Measurements from ENCODE around the gene POU2F1.

The POU2F1 gene

GRCh38 chr1:167345386-167345733, 124.7 kb downstream of the POU2F1 start:
- H3K27me3 ChIP-seq (replicated peaks; ENCODE audit: control insufficient read depth, insufficient read depth, low read length) = no peaks in the 10 kb centered on the region
- DNase-seq (ENCODE audit: low read depth) = no peak
- no peak overlapping the region for H3K4me3 ChIP-seq (ENCODE audit: low read length)
- H3K9ac ChIP-seq (ENCODE audit: low read length) = no peak overlapping the region
- H3K4me1 ChIP-seq (ENCODE audit: control insufficient read depth, insufficient read depth, low read length) = no peaks in the 10 kb centered on the region
- H3K36me3 ChIP-seq (ENCODE audit: control insufficient read depth, insufficient read depth, low read length, severe bottlenecking) = no peaks in the 10 kb centered on the region
- H3K9me3 ChIP-seq (ENCODE audit: control insufficient read depth, low read length) = no peaks in the 10 kb centered on the region

DNA sequence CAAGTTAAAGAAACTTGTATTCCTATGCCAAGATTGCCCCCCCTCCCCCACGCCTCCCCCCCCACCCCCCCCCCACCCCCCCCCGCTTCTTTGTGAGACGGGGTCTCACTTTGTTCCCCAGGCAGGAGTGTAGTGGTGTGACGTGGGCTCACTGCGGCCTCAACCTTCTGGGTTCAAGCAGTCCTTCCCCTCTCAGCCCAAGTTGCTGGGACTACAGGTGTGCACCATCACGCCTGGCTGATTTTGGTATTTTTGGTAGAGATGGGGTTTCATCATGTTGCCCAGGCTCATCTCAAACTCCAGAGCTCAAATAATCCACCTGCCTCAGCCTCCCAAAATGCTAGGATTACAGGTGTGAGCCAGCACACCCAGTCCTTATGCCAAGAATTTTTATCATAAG, 136.6 kb downstream of the POU2F1 start:
- DNase-seq (ENCODE audit: low read depth) = no peak
- Histone ChIP-seq H3K27me3 (replicated peaks; ENCODE audit: control insufficient read depth, insufficient read depth, low read length) (no peaks in the 10 kb centered on the region), H3K36me3 (ENCODE audit: control insufficient read depth, insufficient read depth, low read length, severe bottlenecking) (no peaks in the 10 kb centered on the region), H3K9me3 (ENCODE audit: control insufficient read depth, low read length) (no peaks in the 10 kb centered on the region), H3K4me1 (ENCODE audit: control insufficient read depth, insufficient read depth, low read length) (no peaks in the 10 kb centered on the region), H3K9ac (ENCODE audit: low read length) (no peak overlapping the region), H3K4me3 (ENCODE audit: low read length) (no peak overlapping the region)

- H3K9me3 ChIP-seq (ENCODE audit: control insufficient read depth, low read length) = no peaks in the 10 kb centered on the region
- no peak overlapping the region for H3K4me3 ChIP-seq (ENCODE audit: low read length)
- H3K27me3 ChIP-seq (replicated peaks; ENCODE audit: control insufficient read depth, insufficient read depth, low read length) = no peaks in the 10 kb centered on the region
- no peak for DNase-seq (ENCODE audit: low read depth)
- H3K36me3 ChIP-seq (ENCODE audit: control insufficient read depth, insufficient read depth, low read length, severe bottlenecking) = no peaks in the 10 kb centered on the region
- no peaks in the 10 kb centered on the region for H3K4me1 ChIP-seq (ENCODE audit: control insufficient read depth, insufficient read depth, low read length)
- no peak overlapping the region for H3K9ac ChIP-seq (ENCODE audit: low read length)
These were observed 138.6 kb downstream of the POU2F1 start for GRCh38 chr1:167359295-167359694.

GRCh38 chr1:167360120-167360519, 139.4 kb downstream of the POU2F1 start:
- H3K27me3 ChIP-seq (replicated peaks; ENCODE audit: control insufficient read depth, insufficient read depth, low read length) = no peaks in the 10 kb centered on the region
- no peaks in the 10 kb centered on the region for H3K36me3 ChIP-seq (ENCODE audit: control insufficient read depth, insufficient read depth, low read length, severe bottlenecking)
- no peak overlapping the region for H3K9ac ChIP-seq (ENCODE audit: low read length)
- no peak overlapping the region for H3K4me3 ChIP-seq (ENCODE audit: low read length)
- H3K4me1 ChIP-seq (ENCODE audit: control insufficient read depth, insufficient read depth, low read length) = no peaks in the 10 kb centered on the region
- peak; percentile 6 for DNase-seq (ENCODE audit: low read depth)
- H3K9me3 ChIP-seq (ENCODE audit: control insufficient read depth, low read length) = no peaks in the 10 kb centered on the region

DNA sequence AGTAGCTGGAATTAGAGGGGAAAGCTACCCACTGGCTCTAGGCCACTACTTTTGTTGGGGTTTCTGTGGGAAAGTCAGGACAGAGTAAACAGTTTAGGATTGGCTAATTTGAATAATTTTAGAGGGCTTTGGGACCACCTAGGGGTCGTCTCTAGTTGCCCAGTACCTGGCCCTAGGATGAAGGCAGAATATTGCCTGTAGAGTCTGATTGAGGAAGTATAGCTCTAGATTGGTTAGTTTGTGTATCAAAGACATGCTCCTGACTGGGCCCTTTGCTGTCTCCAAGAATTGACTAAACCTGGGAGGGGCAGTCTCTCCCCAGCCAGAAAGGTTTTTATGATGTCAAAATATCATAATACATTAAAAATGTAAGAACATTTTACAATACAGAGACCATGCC, 142.0 kb downstream of the POU2F1 start:
- Histone ChIP-seq H3K36me3 (ENCODE audit: control insufficient read depth, insufficient read depth, low read length, severe bottlenecking) (no peaks in the 10 kb centered on the region), H3K9me3 (ENCODE audit: control insufficient read depth, low read length) (no peaks in the 10 kb centered on the region), H3K4me3 (ENCODE audit: low read length) (no peak overlapping the region)

DNA sequence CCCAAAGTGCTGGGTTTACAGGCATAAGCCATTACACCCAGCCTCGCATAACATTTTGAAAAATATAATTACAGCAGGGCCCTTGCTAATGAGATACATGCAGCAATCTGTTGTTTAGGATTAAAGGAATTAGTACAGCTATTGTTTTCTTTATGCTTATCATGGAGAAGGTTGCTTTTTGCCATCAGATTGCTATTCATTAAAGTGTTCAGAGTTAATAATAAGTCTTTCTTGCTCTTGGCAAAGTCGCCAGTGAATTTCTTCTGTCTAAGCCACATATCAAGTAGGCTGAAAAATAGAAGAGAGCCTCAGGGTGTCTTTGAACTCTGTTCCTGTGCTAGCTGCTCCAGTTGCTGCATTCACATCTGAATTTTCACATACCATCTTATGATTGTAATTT, 144.1 kb downstream of the POU2F1 start:
- H3K9me3 ChIP-seq (ENCODE audit: control insufficient read depth, low read length) = no peaks in the 10 kb centered on the region
- no peak overlapping the region for H3K4me3 ChIP-seq (ENCODE audit: low read length)
- H3K4me1 ChIP-seq (ENCODE audit: control insufficient read depth, insufficient read depth, low read length) = no peaks in the 10 kb centered on the region
- H3K36me3 ChIP-seq (ENCODE audit: control insufficient read depth, insufficient read depth, low read length, severe bottlenecking) = no peaks in the 10 kb centered on the region
- H3K9ac ChIP-seq (ENCODE audit: low read length) = no peak overlapping the region
- no peak for DNase-seq (ENCODE audit: low read depth)
- no peaks in the 10 kb centered on the region for H3K27me3 ChIP-seq (replicated peaks; ENCODE audit: control insufficient read depth, insufficient read depth, low read length)

More for the DNA sequence above, 142.0 kb downstream of the POU2F1 start:
- H3K4me1 ChIP-seq (ENCODE audit: control insufficient read depth, insufficient read depth, low read length) = no peaks in the 10 kb centered on the region
- no peak overlapping the region for H3K9ac ChIP-seq (ENCODE audit: low read length)
- H3K27me3 ChIP-seq (replicated peaks; ENCODE audit: control insufficient read depth, insufficient read depth, low read length) = no peaks in the 10 kb centered on the region
- DNase-seq (ENCODE audit: low read depth) = no peak

DNA sequence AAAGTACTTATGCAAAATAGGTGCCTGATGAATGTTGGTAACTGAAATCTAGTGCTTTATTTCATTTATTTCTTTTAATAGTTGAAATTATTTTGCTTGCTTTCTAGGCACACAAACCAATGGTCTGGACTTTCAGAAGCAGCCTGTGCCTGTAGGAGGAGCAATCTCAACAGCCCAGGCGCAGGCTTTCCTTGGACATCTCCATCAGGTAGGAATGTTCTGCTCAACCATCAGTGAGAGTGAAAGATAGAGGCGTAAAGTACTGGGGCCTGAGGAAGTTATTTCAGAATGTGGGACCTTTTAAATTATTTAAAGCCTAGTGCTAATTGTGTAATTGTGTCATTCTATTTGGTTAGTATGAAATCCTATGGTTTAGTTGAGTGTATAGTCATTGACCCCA, 144.7 kb downstream of the POU2F1 start:
- no peak for DNase-seq (ENCODE audit: low read depth)

GRCh38 chr1:167367705-167368104, 147.0 kb downstream of the POU2F1 start:
- Histone ChIP-seq H3K4me3 (ENCODE audit: low read length) (no peak overlapping the region), H3K27me3 (replicated peaks; ENCODE audit: control insufficient read depth, insufficient read depth, low read length) (no peaks in the 10 kb centered on the region), H3K4me1 (ENCODE audit: control insufficient read depth, insufficient read depth, low read length) (no peaks in the 10 kb centered on the region), H3K36me3 (ENCODE audit: control insufficient read depth, insufficient read depth, low read length, severe bottlenecking) (no peaks in the 10 kb centered on the region), H3K9ac (ENCODE audit: low read length) (no peak overlapping the region), H3K9me3 (ENCODE audit: control insufficient read depth, low read length) (no peaks in the 10 kb centered on the region)
- DNase-seq (ENCODE audit: low read depth) = no peak

More for the DNA sequence above, 144.7 kb downstream of the POU2F1 start:
- no peak overlapping the region for H3K9ac ChIP-seq (ENCODE audit: low read length)
- no peaks in the 10 kb centered on the region for H3K36me3 ChIP-seq (ENCODE audit: control insufficient read depth, insufficient read depth, low read length, severe bottlenecking)
- no peaks in the 10 kb centered on the region for H3K9me3 ChIP-seq (ENCODE audit: control insufficient read depth, low read length)
- no peaks in the 10 kb centered on the region for H3K4me1 ChIP-seq (ENCODE audit: control insufficient read depth, insufficient read depth, low read length)
- H3K4me3 ChIP-seq (ENCODE audit: low read length) = no peak overlapping the region
- no peaks in the 10 kb centered on the region for H3K27me3 ChIP-seq (replicated peaks; ENCODE audit: control insufficient read depth, insufficient read depth, low read length)

DNA sequence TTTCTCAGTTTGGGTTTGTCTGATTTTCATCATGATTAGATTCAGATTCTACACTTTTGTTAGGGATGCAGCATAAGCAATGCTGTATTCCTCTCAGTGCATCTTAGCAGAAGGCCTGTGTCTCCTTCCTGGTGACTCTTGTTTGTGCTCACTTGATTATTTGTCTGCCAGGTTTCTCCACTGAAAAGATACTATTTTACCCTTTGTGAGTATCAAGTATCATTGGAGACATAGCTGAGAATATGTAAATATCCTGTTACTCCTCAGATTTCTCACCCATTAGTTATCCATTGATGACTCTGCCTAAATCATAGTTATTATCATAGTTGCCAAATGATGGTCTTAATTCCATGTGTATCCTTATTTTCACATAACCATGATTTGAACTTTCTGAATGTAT, 148.5 kb downstream of the POU2F1 start:
- Histone ChIP-seq H3K9ac (ENCODE audit: low read length) (no peak overlapping the region), H3K4me1 (ENCODE audit: control insufficient read depth, insufficient read depth, low read length) (peaks cover 5% of the 10 kb centered on the region), H3K27me3 (replicated peaks; ENCODE audit: control insufficient read depth, insufficient read depth, low read length) (no peaks in the 10 kb centered on the region), H3K36me3 (ENCODE audit: control insufficient read depth, insufficient read depth, low read length, severe bottlenecking) (no peaks in the 10 kb centered on the region), H3K4me3 (ENCODE audit: low read length) (no peak overlapping the region), H3K9me3 (ENCODE audit: control insufficient read depth, low read length) (no peaks in the 10 kb centered on the region)
- DNase-seq (ENCODE audit: low read depth) = no peak

DNA sequence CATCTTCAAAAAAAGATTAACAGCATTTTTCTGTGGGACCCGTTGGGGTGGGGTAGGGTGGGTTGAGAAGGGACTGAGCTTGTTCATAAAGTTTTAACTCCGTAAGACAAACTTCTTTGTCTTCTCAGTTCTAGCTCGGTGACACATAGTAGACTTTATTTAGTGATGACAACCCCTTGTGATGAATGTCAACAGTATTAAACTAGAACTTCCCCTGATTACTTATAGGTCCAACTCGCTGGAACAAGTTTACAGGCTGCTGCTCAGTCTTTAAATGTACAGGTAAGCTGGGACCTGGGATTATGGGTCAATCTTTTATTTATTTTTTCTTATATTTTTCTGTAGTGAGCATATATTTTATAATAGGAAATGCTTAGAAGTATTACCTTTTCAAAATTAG, 149.2 kb downstream of the POU2F1 start:
- DNase-seq (ENCODE audit: low read depth) = no peak
- Histone ChIP-seq H3K9me3 (ENCODE audit: control insufficient read depth, low read length) (no peaks in the 10 kb centered on the region), H3K4me3 (ENCODE audit: low read length) (no peak overlapping the region), H3K4me1 (ENCODE audit: control insufficient read depth, insufficient read depth, low read length) (peaks cover 9% of the 10 kb centered on the region), H3K9ac (ENCODE audit: low read length) (no peak overlapping the region), H3K36me3 (ENCODE audit: control insufficient read depth, insufficient read depth, low read length, severe bottlenecking) (no peaks in the 10 kb centered on the region), H3K27me3 (replicated peaks; ENCODE audit: control insufficient read depth, insufficient read depth, low read length) (no peaks in the 10 kb centered on the region)

DNA sequence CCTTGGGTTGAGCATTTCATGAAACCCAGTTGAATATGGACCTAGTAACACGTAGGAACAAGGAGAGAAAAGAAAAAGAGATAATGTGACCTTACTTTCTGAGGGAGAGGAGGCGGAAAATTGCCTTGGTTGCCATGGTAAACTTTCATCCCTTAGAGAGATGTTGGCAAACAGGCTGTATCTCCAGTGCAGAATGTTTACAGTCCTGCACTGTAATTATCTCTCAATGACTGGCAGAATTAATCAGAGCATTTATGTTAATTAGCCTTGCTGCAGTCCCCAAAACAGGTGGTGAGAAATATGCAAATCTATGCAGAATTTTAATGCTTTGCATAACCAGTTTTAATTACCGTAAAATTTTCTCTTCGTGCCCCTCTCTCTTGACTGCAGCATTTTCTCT, 150.3 kb downstream of the POU2F1 start:
- no peak overlapping the region for H3K9ac ChIP-seq (ENCODE audit: low read length)
- no peaks in the 10 kb centered on the region for H3K9me3 ChIP-seq (ENCODE audit: control insufficient read depth, low read length)
- peaks cover 9% of the 10 kb centered on the region for H3K4me1 ChIP-seq (ENCODE audit: control insufficient read depth, insufficient read depth, low read length)
- H3K27me3 ChIP-seq (replicated peaks; ENCODE audit: control insufficient read depth, insufficient read depth, low read length) = no peaks in the 10 kb centered on the region
- no peak for DNase-seq (ENCODE audit: low read depth)
- H3K4me3 ChIP-seq (ENCODE audit: low read length) = no peak overlapping the region
- H3K36me3 ChIP-seq (ENCODE audit: control insufficient read depth, insufficient read depth, low read length, severe bottlenecking) = peaks cover 2% of the 10 kb centered on the region

DNA sequence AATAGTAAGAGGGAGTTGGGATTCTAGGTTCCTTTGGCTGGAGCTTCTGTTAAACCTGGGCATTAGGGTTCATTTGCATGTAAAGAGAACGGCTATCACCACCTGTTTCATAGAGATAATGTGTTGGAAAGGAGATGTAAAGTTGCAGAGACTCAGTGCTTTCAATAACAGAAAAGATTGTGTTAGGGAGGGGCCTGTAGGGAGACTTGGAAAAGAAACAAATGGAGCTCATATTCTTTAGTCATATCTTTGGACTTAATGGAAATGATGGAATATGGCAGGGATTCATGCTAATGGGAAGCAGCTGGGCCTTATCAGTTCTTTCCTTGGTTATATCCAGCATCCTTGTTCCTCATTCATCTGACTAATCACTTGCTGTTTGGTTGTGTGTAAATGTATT, 152.7 kb downstream of the POU2F1 start:
- peaks cover 9% of the 10 kb centered on the region for H3K4me1 ChIP-seq (ENCODE audit: control insufficient read depth, insufficient read depth, low read length)
- H3K9ac ChIP-seq (ENCODE audit: low read length) = no peak overlapping the region
- no peak for DNase-seq (ENCODE audit: low read depth)
- H3K36me3 ChIP-seq (ENCODE audit: control insufficient read depth, insufficient read depth, low read length, severe bottlenecking) = peaks cover 3% of the 10 kb centered on the region
- H3K9me3 ChIP-seq (ENCODE audit: control insufficient read depth, low read length) = no peaks in the 10 kb centered on the region
- H3K27me3 ChIP-seq (replicated peaks; ENCODE audit: control insufficient read depth, insufficient read depth, low read length) = no peaks in the 10 kb centered on the region
- no peak overlapping the region for H3K4me3 ChIP-seq (ENCODE audit: low read length)

Measured in adipocyte (in vitro differentiated cells).